WI38 (cell line): Measurements from ENCODE around the gene NALCN.

Experiments
- H3K4me3 ChIP-seq: 2 replicates; pipeline ENCODE4 v1.5.1; 2011; ENCODE audit warnings: low read depth, mild to moderate bottlenecking, control low read depth, low read length
- TF ChIP-seq, protein P1 (sequence below): IDR thresholded peaks from 2 replicates; pipeline ENCODE4 v1.5.1; 2012; ENCODE audit warnings: low read depth, mild to moderate bottlenecking, control low read depth, low read length

NALCN gene

DNA sequence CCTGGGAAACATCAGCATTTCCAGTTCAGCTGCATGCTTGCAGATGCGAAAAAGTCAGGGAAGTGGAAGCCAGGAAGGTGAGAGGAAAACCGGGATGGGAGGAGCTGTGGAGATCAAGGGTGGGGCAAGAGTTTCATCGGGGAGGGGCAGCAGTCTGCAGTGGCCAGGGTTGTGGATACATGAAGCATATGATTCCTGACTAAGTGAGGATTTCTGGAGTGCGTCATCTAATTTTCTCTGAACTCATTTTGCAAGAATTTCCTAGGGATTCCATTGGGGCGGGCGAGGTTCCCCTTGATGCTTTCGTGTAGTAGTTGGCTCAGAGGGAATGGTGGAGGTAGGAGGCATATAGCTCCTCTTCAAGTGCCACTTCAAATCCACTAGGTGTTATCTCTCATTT is 397.6 kb downstream of the NALCN start:
- TF ChIP-seq, protein P1, sequence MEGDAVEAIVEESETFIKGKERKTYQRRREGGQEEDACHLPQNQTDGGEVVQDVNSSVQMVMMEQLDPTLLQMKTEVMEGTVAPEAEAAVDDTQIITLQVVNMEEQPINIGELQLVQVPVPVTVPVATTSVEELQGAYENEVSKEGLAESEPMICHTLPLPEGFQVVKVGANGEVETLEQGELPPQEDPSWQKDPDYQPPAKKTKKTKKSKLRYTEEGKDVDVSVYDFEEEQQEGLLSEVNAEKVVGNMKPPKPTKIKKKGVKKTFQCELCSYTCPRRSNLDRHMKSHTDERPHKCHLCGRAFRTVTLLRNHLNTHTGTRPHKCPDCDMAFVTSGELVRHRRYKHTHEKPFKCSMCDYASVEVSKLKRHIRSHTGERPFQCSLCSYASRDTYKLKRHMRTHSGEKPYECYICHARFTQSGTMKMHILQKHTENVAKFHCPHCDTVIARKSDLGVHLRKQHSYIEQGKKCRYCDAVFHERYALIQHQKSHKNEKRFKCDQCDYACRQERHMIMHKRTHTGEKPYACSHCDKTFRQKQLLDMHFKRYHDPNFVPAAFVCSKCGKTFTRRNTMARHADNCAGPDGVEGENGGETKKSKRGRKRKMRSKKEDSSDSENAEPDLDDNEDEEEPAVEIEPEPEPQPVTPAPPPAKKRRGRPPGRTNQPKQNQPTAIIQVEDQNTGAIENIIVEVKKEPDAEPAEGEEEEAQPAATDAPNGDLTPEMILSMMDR, result no peak

DNA sequence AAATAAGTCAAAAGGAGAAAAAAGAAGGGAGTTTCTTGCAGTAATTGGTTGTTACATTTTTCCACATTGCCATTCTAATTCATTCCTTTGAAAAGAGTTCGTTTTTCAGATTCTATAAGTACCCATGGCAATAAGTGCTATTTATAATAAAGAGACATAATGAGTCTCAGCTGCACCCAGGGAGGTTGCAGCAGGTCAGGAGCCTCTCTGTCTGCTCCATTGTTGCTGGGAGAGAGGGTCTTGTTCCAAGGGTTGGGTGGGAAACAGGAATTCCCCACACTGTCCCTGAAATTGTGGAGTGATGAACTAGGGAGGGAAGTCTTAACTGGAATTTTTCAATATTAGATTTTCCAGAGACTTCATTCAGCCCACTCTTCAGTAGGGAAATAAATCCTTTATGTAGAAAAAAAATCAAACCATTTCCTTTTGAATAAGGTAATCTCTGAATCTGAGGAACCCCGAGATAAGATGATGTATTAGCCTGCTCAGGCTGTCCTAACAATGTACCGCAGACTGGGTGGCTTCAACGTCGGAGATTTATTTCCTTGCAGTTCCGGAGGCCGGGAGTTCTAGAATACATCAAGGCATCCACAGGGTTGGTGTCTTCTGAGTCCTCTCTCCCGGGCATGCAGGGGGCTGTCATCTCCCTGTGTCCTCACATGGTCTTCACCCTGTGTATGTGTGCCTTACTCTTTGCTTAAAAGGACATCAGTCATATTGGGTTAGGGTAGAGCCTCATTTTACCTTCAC is 399.0 kb downstream of the NALCN start:
- TF ChIP-seq, protein P1, result no peak
- H3K4me3 ChIP-seq, result no peak overlapping the region

More for the DNA sequence above, 397.6 kb downstream of the NALCN start:
- H3K4me3 ChIP-seq, result no peak overlapping the region

DNA sequence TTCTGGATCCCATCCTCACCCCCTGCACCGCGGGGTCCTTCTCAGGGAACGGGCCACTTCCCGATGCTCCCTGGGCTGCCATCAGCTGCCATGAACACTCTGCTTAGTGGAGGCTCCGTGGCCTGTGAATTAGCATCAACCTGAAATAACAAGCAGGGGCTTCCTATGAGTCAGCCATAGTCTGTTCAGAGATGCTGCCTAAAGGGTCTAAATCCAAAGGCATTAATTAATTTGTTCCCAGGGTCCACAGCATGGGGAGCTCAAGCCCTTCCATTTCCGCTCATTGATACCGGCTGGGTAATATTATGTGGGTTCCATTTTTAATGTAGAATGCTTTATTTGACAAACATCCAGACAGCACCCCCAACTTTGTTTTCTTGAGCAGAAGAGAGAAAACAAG is 399.8 kb downstream of the NALCN start:
- TF ChIP-seq, protein P1, result no peak
- no peak overlapping the region for H3K4me3 ChIP-seq

DNA sequence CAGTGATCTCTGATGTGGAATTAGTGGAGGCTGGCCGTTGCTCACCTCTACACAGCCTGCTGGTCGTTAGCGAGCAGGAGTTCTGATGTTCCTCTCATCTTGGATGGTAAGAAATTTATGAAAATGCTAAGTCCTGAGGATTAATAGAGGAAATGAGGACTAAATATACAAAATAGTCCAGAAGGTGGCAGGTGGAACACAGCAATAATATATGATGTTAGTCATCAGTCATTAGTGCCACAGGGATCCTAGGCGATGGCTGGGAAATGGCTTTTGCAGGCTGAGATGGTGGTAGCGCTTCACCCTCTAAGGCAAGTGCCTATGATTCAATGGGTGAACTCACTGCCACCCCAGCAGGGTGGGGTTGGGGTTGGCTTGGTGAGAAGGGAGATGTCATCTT is 403.1 kb downstream of the NALCN start:
- TF ChIP-seq, protein P1, result no peak
- H3K4me3 ChIP-seq, result no peak overlapping the region

DNA sequence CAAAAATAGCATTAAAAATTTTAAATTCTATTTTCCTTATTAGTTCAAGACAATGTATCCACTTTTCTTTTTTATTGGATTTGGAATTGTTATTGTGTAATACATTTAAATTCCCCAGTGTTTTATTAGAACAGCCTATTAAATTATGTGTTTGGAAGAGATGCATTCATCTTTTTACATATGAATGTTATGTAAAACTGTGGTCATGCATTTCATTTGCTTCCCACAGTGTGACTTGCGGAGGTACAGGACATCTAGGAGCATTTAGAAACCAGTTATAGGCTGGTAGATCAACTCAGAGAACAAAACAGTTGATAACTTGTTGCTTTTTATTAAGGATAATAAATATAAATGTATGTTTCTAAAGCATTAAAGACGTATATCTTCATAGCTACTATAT is 406.2 kb downstream of the NALCN start:
- TF ChIP-seq, protein P1, result no peak

DNA sequence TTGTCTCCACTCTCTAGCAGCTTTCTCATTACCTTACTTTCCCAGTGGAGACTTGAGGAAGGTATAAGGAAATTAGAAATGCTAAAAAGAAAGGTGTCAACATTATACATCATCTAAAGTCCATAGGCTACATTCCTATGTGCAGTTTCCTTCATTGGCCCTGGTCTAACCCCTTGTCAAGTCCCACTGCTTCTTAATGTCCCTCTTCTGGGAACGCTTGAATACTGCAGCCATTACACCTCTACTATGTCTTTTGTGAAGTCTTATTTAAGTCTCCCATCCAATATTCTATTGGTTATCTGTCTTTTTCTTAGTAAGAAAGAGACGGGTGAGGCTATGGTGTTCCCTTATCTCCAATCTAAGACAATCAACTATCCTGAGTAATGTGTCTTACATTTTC is 409.1 kb downstream of the NALCN start:
- TF ChIP-seq, protein P1, result no peak
- no peak overlapping the region for H3K4me3 ChIP-seq

More for the DNA sequence above, 406.2 kb downstream of the NALCN start:
- H3K4me3 ChIP-seq, result no peak overlapping the region
